ENCODE measurements around the gene NOS1AP. TPM values are rescaled to one million over a fixed set of nuclear protein-coding genes. Genes with fewer than 3 reads are reported as not detected.
A peak's percentile ranks its signal among the peaks of the same experiment; 100 is the strongest.

NOS1AP gene
- total RNA-seq, 1 experiment from 2014 or later = 5.3 TPM

- TF ChIP-seq, protein P1, sequence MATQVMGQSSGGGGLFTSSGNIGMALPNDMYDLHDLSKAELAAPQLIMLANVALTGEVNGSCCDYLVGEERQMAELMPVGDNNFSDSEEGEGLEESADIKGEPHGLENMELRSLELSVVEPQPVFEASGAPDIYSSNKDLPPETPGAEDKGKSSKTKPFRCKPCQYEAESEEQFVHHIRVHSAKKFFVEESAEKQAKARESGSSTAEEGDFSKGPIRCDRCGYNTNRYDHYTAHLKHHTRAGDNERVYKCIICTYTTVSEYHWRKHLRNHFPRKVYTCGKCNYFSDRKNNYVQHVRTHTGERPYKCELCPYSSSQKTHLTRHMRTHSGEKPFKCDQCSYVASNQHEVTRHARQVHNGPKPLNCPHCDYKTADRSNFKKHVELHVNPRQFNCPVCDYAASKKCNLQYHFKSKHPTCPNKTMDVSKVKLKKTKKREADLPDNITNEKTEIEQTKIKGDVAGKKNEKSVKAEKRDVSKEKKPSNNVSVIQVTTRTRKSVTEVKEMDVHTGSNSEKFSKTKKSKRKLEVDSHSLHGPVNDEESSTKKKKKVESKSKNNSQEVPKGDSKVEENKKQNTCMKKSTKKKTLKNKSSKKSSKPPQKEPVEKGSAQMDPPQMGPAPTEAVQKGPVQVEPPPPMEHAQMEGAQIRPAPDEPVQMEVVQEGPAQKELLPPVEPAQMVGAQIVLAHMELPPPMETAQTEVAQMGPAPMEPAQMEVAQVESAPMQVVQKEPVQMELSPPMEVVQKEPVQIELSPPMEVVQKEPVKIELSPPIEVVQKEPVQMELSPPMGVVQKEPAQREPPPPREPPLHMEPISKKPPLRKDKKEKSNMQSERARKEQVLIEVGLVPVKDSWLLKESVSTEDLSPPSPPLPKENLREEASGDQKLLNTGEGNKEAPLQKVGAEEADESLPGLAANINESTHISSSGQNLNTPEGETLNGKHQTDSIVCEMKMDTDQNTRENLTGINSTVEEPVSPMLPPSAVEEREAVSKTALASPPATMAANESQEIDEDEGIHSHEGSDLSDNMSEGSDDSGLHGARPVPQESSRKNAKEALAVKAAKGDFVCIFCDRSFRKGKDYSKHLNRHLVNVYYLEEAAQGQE (IDR thresholded peaks at IDR 0.05; ENCODE audit: low read depth) = no peak
- TF ChIP-seq ZFX (IDR thresholded peaks at IDR 0.05) = no peak
These were observed 14.4 kb upstream of the NOS1AP start (continued) for GRCh38 chr1:162055062-162055461.

DNA sequence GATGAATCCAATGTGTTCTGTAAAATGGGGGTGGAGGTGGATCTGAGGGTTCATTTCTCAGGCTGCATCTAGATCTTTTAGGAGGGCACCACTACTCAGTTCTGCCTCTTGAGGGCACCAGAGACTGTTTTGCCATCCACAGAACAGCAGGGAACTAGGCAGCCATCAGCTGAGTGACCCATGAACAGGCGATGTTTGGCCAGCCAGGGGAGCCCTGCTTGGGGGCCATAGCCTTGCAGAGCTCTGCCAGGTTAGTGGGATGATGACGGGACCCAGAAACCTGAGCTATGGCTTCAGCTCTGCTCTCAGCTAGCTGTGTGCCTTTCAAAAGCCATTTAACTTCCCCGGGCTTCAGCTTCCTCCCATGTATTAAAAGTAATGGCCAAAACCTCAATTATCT, 13.4 kb upstream of the NOS1AP start:
- no peaks in the 10 kb centered on the region for H3K9me2 ChIP-seq (ENCODE audit: insufficient read depth)
- no peaks in the 10 kb centered on the region for H3K36me3 ChIP-seq (ENCODE audit: control insufficient read depth in 1 of 2, insufficient read depth in 2 of 2, low read length in 2 of 2)
- BruUV-seq (replicated peaks) = no TSS peak
- H3K79me2 ChIP-seq (ENCODE audit: insufficient read depth, low read length) = no peaks in the 10 kb centered on the region
- H3K4me1 ChIP-seq (ENCODE audit: control insufficient read depth in 1 of 2, insufficient read depth in 2 of 2, low read length in 2 of 2) = peaks cover 6 to 19% of the 10 kb centered on the region in 2 experiments
- ChIA-PET POLR2A (interaction anchor here (0.9 kb wide), 1 partner anchor 89 kb away, joined by 4 read pairs; no protein-coding TSS in a partner anchor), RAD21 (ENCODE audit: low non-redundant PET in 1 of 2, low total read pairs in 2 of 2, uncharacterized antibody in 2 of 2, unreplicated experiment in 2 of 2) (interaction anchor here (0.6 to 1.2 kb wide), 11 partner anchors 73 to 773 kb away, joined by 3 to 6 read pairs (median 3); no protein-coding TSS in a partner anchor), CTCF (interaction anchor here (0.6 to 2.7 kb wide), 27 partner anchors 19 to 767 kb away, joined by 3 to 15 read pairs (median 4); partner anchors contain the start of gene C1orf226)
- ATAC-seq (peak; percentile 91), DNase-seq (ENCODE audit: low read depth, low spot score) (peak; percentile 74)
- H3K9ac ChIP-seq (ENCODE audit: low read length) = no peak overlapping the region
- H3K4me3 ChIP-seq (replicated peaks in 1 of 2; ENCODE audit: low read depth in 1 of 2, low read length in 2 of 2) = no peak overlapping the region
- intact Hi-C loops (cut with micrococcal nuclease) = loop anchor here (1.0 to 5.0 kb wide), 6 partner anchors 176 to 556 kb away; no protein-coding TSS in a partner anchor
- no peaks in the 10 kb centered on the region for H3K27me3 ChIP-seq (ENCODE audit: insufficient read depth, low read length)
- peak overlapping the region; percentile 87 for H2AFZ ChIP-seq (ENCODE audit: low read depth, low read length, poor library complexity, severe bottlenecking)
- H3K27ac ChIP-seq (ENCODE audit: low read depth, low read length) = no peak overlapping the region
- no peaks in the 10 kb centered on the region for H3K9me3 ChIP-seq (ENCODE audit: control insufficient read depth in 1 of 2, insufficient read depth in 1 of 2, low read depth in 1 of 2, low read length in 2 of 2)
- H4K20me1 ChIP-seq (ENCODE audit: insufficient read depth) = no peaks in the 10 kb centered on the region
- TF ChIP-seq CTCF (IDR thresholded peaks at IDR 0.05 in 2 of 3, conservative IDR thresholded peaks at IDR 0.05 in 1 of 3; ENCODE audit: borderline replicate concordance in 1 of 3, insufficient read depth in 1 of 3, low read depth in 2 of 3, low read length in 2 of 3) (peak; percentile 93 to 97 (median 94)), RAD21 (IDR thresholded peaks at IDR 0.05; ENCODE audit: low read depth) (peak; percentile 98), YY1 (IDR thresholded peaks at IDR 0.05; ENCODE audit: extremely low read depth, insufficient replicate concordance, low read depth, low read length) (peak; percentile 76), FOSL1 (IDR thresholded peaks at IDR 0.05; ENCODE audit: low read depth) (no peak), CBX3 (IDR thresholded peaks at IDR 0.05; ENCODE audit: low read depth) (peak; percentile 47; the same call in 1 of the 2 replicates), TCF7L2 (IDR thresholded peaks at IDR 0.05; ENCODE audit: borderline replicate concordance, extremely low read depth, insufficient read depth, insufficient read length) (no peak)
- peak overlapping the region; percentile 20 for H3K4me2 ChIP-seq (ENCODE audit: low read length)
